Endothelial cell of umbilical vein (primary cell): ENCODE measurements around the gene MYF6. TPM values are rescaled to one million over a fixed set of nuclear protein-coding genes. Genes with fewer than 3 reads are reported as not detected.

Experiments
- BruUV-seq: library from RNA; stranded (reverse); fragments of 400-500 nt; replicated peaks from 2 replicates; lab custom pipeline; 2021; lab: Mats Ljungman, UMichigan
- CTCF ChIA-PET: fragments of 300-600, 350-600 bp; sonication (Branson Sonifier 250); formaldehyde crosslinking; loops from one replicate; lab custom pipeline; 2021; ENCODE audit warnings: antibody characterized with exemption, inconsistent platforms; lab: Charles Lee
- POLR2A ChIA-PET: fragments of 300-600, 350-600 bp; sonication (Branson Sonifier 250); formaldehyde crosslinking; loops from one replicate; lab custom pipeline; 2021; ENCODE audit warnings: antibody characterized with exemption, inconsistent platforms; lab: Charles Lee
- DNase-seq: peaks from one replicate; pipeline ENCODE4 v3.0.0-alpha.2; 2011; ENCODE audit warnings: low read depth, low spot score
- FAIRE-seq: peaks from 2 replicates; lab custom pipeline; 2011; peaks lifted over from hg19 to GRCh38; lab: Jason Lieb, UNC
- H2AFZ ChIP-seq: 2 replicates; pipeline ENCODE4 v1.6.0; 2012; ENCODE audit warnings: low read depth, low read length, control low read depth, inconsistent platforms
- H3K27ac ChIP-seq: 2 replicates; pipeline ENCODE4 v1.5.1; 2011; ENCODE audit warnings: low read depth, mild to moderate bottlenecking, control low read depth, low read length, moderate library complexity; ENCODE audit not compliant: insufficient read depth
- H3K27me3 ChIP-seq, 2 experiments: 2 replicates each; pipeline versions ENCODE4 v1.6.0 to v1.6.1; 2011; ENCODE audit warnings: low read length in 2 of 2, mixed read lengths in 1 of 2; ENCODE audit not compliant: control insufficient read depth in 2 of 2, insufficient read depth in 2 of 2
- H3K36me3 ChIP-seq, 2 experiments: 2 replicates in 1 of 2; 3 replicates in 1 of 2; pipeline ENCODE4 v1.5.1; 2011; ENCODE audit warnings: low read length in 2 of 2, mild to moderate bottlenecking in 1 of 2, moderate library complexity in 1 of 2; ENCODE audit not compliant: control insufficient read depth in 2 of 2, insufficient read depth in 2 of 2; ENCODE audit errors: extremely low read depth in 1 of 2
- H3K4me1 ChIP-seq: 3 replicates; pipeline ENCODE4 v1.5.1; 2011; ENCODE audit warnings: mild to moderate bottlenecking, low read length; ENCODE audit not compliant: control insufficient read depth, insufficient read depth; ENCODE audit errors: extremely low read depth
- H3K4me2 ChIP-seq: 2 replicates; pipeline ENCODE4 v1.6.1; 2011; ENCODE audit warnings: low read length, control low read depth, mixed read lengths; ENCODE audit not compliant: insufficient read depth
- H3K4me3 ChIP-seq, 3 experiments: fragments of 200-600 bp in 1 of 3; sonication (generic), shearing (Covaris generic) in 1 of 3; replicated peaks in 1 of 3; 2 replicates each; pipeline ENCODE4 v1.5.1; 2011 to 2016; ENCODE audit warnings: control low read depth in 3 of 3, low read length in 3 of 3, mild to moderate bottlenecking in 2 of 3, inconsistent platforms in 1 of 3, low read depth in 1 of 3, moderate library complexity in 1 of 3; ENCODE audit not compliant: insufficient read depth in 1 of 3
- H3K79me2 ChIP-seq: 2 replicates; pipeline ENCODE4 v1.6.0; 2012; ENCODE audit warnings: low read length, inconsistent platforms; ENCODE audit not compliant: control insufficient read depth, insufficient read depth
- H3K9ac ChIP-seq: replicated peaks from 2 replicates; pipeline ENCODE3; 2011; ENCODE audit warnings: low read length, control low read depth; ENCODE audit not compliant: insufficient read depth; ENCODE audit errors: extremely low read depth
- H3K9me1 ChIP-seq: replicated peaks from 3 replicates; pipeline ENCODE4 v1.6.0; 2011; ENCODE audit warnings: mild to moderate bottlenecking, low read length; ENCODE audit not compliant: control insufficient read depth, insufficient read depth; ENCODE audit errors: extremely low read depth
- H3K9me3 ChIP-seq: replicated peaks from 2 replicates; pipeline ENCODE4 v1.5.1; 2012; ENCODE audit warnings: low read length, inconsistent platforms; ENCODE audit not compliant: control insufficient read depth, insufficient read depth
- H4K20me1 ChIP-seq: replicated peaks from 2 replicates; pipeline ENCODE3; 2011; ENCODE audit warnings: mild to moderate bottlenecking, low read length; ENCODE audit not compliant: control insufficient read depth, insufficient read depth; ENCODE audit errors: extremely low read depth
- CTCF ChIP-seq, 2 donors: IDR thresholded peaks; 1 replicate in 1 of 2; 2 replicates in 1 of 2; pipeline ENCODE4 v1.5.1; 2011; ENCODE audit warnings: low read length in 2 of 2, mild to moderate bottlenecking in 2 of 2, moderate library complexity in 2 of 2, control low read depth in 1 of 2, inconsistent platforms in 1 of 2, low read depth in 1 of 2; ENCODE audit not compliant: insufficient read depth in 1 of 2; ENCODE audit errors: extremely low read depth in 1 of 2
- EZH2 ChIP-seq: IDR thresholded peaks from 2 replicates; pipeline ENCODE4 v1.6.1; 2012; ENCODE audit warnings: borderline replicate concordance, low read depth, mild to moderate bottlenecking, moderate library complexity, low read length, inconsistent platforms; ENCODE audit not compliant: severe bottlenecking
- FOS ChIP-seq: IDR thresholded peaks from 2 replicates; pipeline ENCODE4 v1.6.1; 2011; ENCODE audit warnings: mild to moderate bottlenecking, low read length, moderate library complexity, borderline replicate concordance; ENCODE audit not compliant: insufficient read depth
- MYC ChIP-seq: IDR thresholded peaks from one replicate; pipeline ENCODE4 v1.6.1; 2011; ENCODE audit warnings: mild to moderate bottlenecking, low read depth, low read length
- POLR2A ChIP-seq: IDR thresholded peaks from 2 replicates; pipeline ENCODE4 v1.6.1; 2012; ENCODE audit warnings: low read depth, mild to moderate bottlenecking, control low read depth, low read length
- POLR2AphosphoS5 ChIP-seq: IDR thresholded peaks from 2 replicates; pipeline ENCODE4 v1.6.1; 2012; ENCODE audit warnings: low read depth, mild to moderate bottlenecking, control low read depth, low read length, moderate library complexity; ENCODE audit not compliant: insufficient read depth
- dilution Hi-C: fragments of 300-500 bp; cut with MboI; formaldehyde crosslinking; loops from one replicate; pipeline ENCODE4 v1.15.0; 2019; ENCODE audit warnings: low sequenced_read_pairs; ENCODE audit not compliant: extremely low pct_ligation_motif_present
- intact Hi-C: fragments of 100-400 bp; cut with micrococcal nuclease; formaldehyde crosslinking; loops from one replicate; pipeline ENCODE4 v1.10.0; 2022
- polyA plus RNA-seq, 4 experiments: library from polyadenylated mRNA; depleted of rRNA in 3 of 4; stranded (reverse) in 3 of 4; unstranded in 1 of 4; fragments of >200 nt; gene quantifications; 2 replicates each; pipeline versions ENCODE4 v1.2.1 to v1.2.3, GENCODE V29; 2011 to 2012; ENCODE audit warnings: missing spikeins in 1 of 4
- total RNA-seq: library from RNA; stranded (reverse); gene quantifications from 2 replicates; pipeline ENCODE4 v1.2.3, GENCODE V29; 2021
- TF ChIP-seq, protein P1 (sequence below): IDR thresholded peaks from 2 replicates; pipeline ENCODE4 v1.6.1; 2011; ENCODE audit not compliant: insufficient read depth, insufficient read length

The MYF6 gene
- total and polyA plus RNA-seq, 2 donors (not counting 3 experiments of a cell fraction or from before 2014, with no cell fraction given): not detected

GRCh38 chr12:80720516-80720915 is 13.1 kb downstream of the MYF6 start:
- Histone ChIP-seq H4K20me1 (no peaks in the 10 kb centered on the region), H3K4me3 (no peak overlapping the region), H3K27ac (no peak overlapping the region), H3K9me3 (no peaks in the 10 kb centered on the region), H3K4me2 (no peak overlapping the region), H3K9ac (no peak overlapping the region), H2AFZ (no peak overlapping the region), H3K36me3 (no peaks in the 10 kb centered on the region), H3K9me1 (no peaks in the 10 kb centered on the region), H3K27me3 (no peaks in the 10 kb centered on the region), H3K79me2 (no peaks in the 10 kb centered on the region), H3K4me1 (no peaks in the 10 kb centered on the region)
- ChIA-PET CTCF (interaction anchor here (1.3 to 1.5 kb wide), 2 partner anchors 10 to 20 kb away, joined by 3 to 4 read pairs; no protein-coding TSS in a partner anchor), POLR2A (no interaction called here)
- FAIRE-seq (no peak), DNase-seq (no peak)
- intact Hi-C loops (no loop called here), dilution Hi-C loops (no loop called here)
- BruUV-seq: no TSS peak
- TF ChIP-seq, protein P1, sequence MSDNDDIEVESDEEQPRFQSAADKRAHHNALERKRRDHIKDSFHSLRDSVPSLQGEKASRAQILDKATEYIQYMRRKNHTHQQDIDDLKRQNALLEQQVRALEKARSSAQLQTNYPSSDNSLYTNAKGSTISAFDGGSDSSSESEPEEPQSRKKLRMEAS: no peak
- TF ChIP-seq EZH2 (no peak), POLR2A (no peak), POLR2AphosphoS5 (no peak), MYC (no peak), CTCF (IDR thresholded peaks at IDR 0.05; ENCODE audit: extremely low read depth in 1 of 2, insufficient read depth in 1 of 2, low read depth in 1 of 2, low read length in 2 of 2) (no peak), FOS (no peak)
